RWPE1 (cell line): ENCODE data around the gene YARS1.

Experiments
- CTCF ChIA-PET: fragments of 350-600 bp; sonication (Branson Sonifier 250); formaldehyde crosslinking; extraction: SDS; loops from one replicate; lab custom pipeline; 2021; lab: Yijun Ruan, JAX
- POLR2A ChIA-PET: fragments of 400-600 bp; formaldehyde crosslinking; extraction: SDS; loops from one replicate; lab custom pipeline; 2020; ENCODE audit warnings: antibody characterized with exemption; ENCODE audit not compliant: low non-redundant PET; lab: Yijun Ruan, JAX
- DNase-seq: peaks from one replicate; pipeline ENCODE4 v3.0.0; 2012; ENCODE audit warnings: low spot score
- H3K27ac ChIP-seq: fragments of 450-650 bp; 2 replicates; pipeline ENCODE4 v1.5.1; 2017
- CTCF ChIP-seq: fragments of 450-650 bp; conservative IDR thresholded peaks from 2 replicates; pipeline ENCODE4 v1.5.1; 2017; ENCODE audit warnings: low read depth, mild to moderate bottlenecking

Gene YARS1

GRCh38 chr1:32817815-32818786 lies 943 bp upstream of the YARS1 start:
- no peak for TF ChIP-seq CTCF
- CTCF ChIA-PET, result interaction anchor here (0.9 kb wide), 1 partner anchor 15 kb away, joined by 4 read pairs; no protein-coding TSS in a partner anchor
- peak overlapping the region; percentile 95 for H3K27ac ChIP-seq
- POLR2A ChIA-PET, result interaction anchor here (0.6 kb wide), 1 partner anchor 207 kb away, joined by 6 read pairs; no protein-coding TSS in a partner anchor
- peak; percentile 70 for DNase-seq

- TF ChIP-seq CTCF, result no peak
- ChIA-PET CTCF (no interaction called here), POLR2A (interaction anchor here (0.7 kb wide), 1 partner anchor 55 kb away, joined by 4 read pairs; no protein-coding TSS in a partner anchor)
- peak; percentile 81 for DNase-seq
- peak overlapping the region; percentile 95 for H3K27ac ChIP-seq
Measured at GRCh38 chr1:32816676-32817158, 441 bp downstream of the YARS1 start.

- H3K27ac ChIP-seq, result peak overlapping the region; percentile 52
- no peak for DNase-seq
- ChIA-PET CTCF (no interaction called here), POLR2A (no interaction called here)
- no peak for TF ChIP-seq CTCF
Measured at GRCh38 chr1:32813941-32814739, 3.0 kb downstream of the YARS1 start.

GRCh38 chr1:32811917-32812316 lies 5.2 kb downstream of the YARS1 start:
- no peak for DNase-seq
- POLR2A ChIA-PET, result no interaction called here
- no peak overlapping the region for H3K27ac ChIP-seq
- CTCF ChIA-PET, result no interaction called here
- no peak for TF ChIP-seq CTCF

GRCh38 chr1:32811265-32811664 lies 5.9 kb downstream of the YARS1 start:
- no peak for DNase-seq
- H3K27ac ChIP-seq, result no peak overlapping the region
- no peak for TF ChIP-seq CTCF
- POLR2A ChIA-PET, result no interaction called here
- CTCF ChIA-PET, result no interaction called here

- no peak for TF ChIP-seq CTCF
- ChIA-PET CTCF (no interaction called here), POLR2A (interaction anchor here (0.6 kb wide), 1 partner anchor 796 kb away, joined by 3 read pairs; no protein-coding TSS in a partner anchor)
- no peak overlapping the region for H3K27ac ChIP-seq
- DNase-seq, result no peak
Measured at GRCh38 chr1:32810358-32810757, 6.8 kb downstream of the YARS1 start.
